K562 (cell line): ENCODE results near the gene CELSR2. TPM values are rescaled to one million over a fixed set of nuclear protein-coding genes. Genes with fewer than 3 reads are reported as not detected.

Experiments used
- ATF1 ChIP-seq, 2 experiments: fragments of 450-650 bp in 1 of 2; IDR thresholded peaks; 2 replicates each; pipeline ENCODE4 v1.6.1; 2016; ENCODE audit warnings: missing compliant biosample characterization in 1 of 2, missing genetic modification characterization in 1 of 2
- BHLHE40 ChIP-seq: IDR thresholded peaks from 2 replicates; pipeline ENCODE4 v1.6.1; 2011; ENCODE audit warnings: low read length, improper control_type of control experiment
- FOS ChIP-seq: IDR thresholded peaks from 3 replicates; pipeline ENCODE4 v1.6.1; 2011; ENCODE audit not compliant: insufficient read length; ENCODE audit errors: extremely low read depth
- FOXK2 ChIP-seq, 2 experiments: fragments of 450-650 bp; IDR thresholded peaks in 1 of 2; conservative IDR thresholded peaks in 1 of 2; 2 replicates each; pipeline ENCODE4 v1.6.1; 2016; ENCODE audit warnings: low read depth in 2 of 2, mild to moderate bottlenecking in 1 of 2
- HCFC1 ChIP-seq: IDR thresholded peaks from 2 replicates; pipeline ENCODE4 v1.6.1; 2012; ENCODE audit warnings: low read depth, low read length, improper control_type of control experiment
- ILF3 ChIP-seq: fragments of 450-650 bp; IDR thresholded peaks from 2 replicates; pipeline ENCODE4 v1.6.1; 2018; ENCODE audit warnings: antibody characterized with exemption, mild to moderate bottlenecking, moderate library complexity, borderline replicate concordance
- KLF10 ChIP-seq: fragments of 250-450 bp; sonication (Bioruptor Pico); IDR thresholded peaks from 2 replicates; pipeline ENCODE4 v1.6.1; 2021; ENCODE audit warnings: matching md5 sums
- MAFF ChIP-seq: IDR thresholded peaks from 2 replicates; pipeline ENCODE4 v1.6.1; 2012; ENCODE audit warnings: low read length, improper control_type of control experiment
- NFE2 ChIP-seq: IDR thresholded peaks from 2 replicates; pipeline ENCODE4 v1.6.1; 2014; ENCODE audit warnings: antibody characterized with exemption, low read depth
- PHB ChIP-seq: fragments of 250-450 bp; sonication (Bioruptor Pico); IDR thresholded peaks from 2 replicates; pipeline ENCODE4 v1.5.0; 2021
- PHF21A ChIP-seq: fragments of 450-650 bp; IDR thresholded peaks from 2 replicates; pipeline ENCODE4 v1.6.1; 2017; ENCODE audit warnings: low read depth, borderline replicate concordance
- RBM17 ChIP-seq: fragments of 200-400 bp; formaldehyde crosslinking; IDR thresholded peaks from 2 replicates; pipeline ENCODE4 v1.6.1; 2017; ENCODE audit warnings: low read depth, mild to moderate bottlenecking, low read length, borderline replicate concordance
- RBM34 ChIP-seq: fragments of 200-400 bp; formaldehyde crosslinking; IDR thresholded peaks from 2 replicates; pipeline ENCODE4 v1.6.1; 2018; ENCODE audit warnings: low read length, borderline replicate concordance; ENCODE audit not compliant: insufficient read depth
- RFX5 ChIP-seq: IDR thresholded peaks from 2 replicates; pipeline ENCODE4 v1.6.1; 2011; ENCODE audit warnings: low read depth, mild to moderate bottlenecking, improper control_type of control experiment, low read length
- RHOXF2B ChIP-seq: fragments of 250-450 bp; sonication (Bioruptor Pico); conservative IDR thresholded peaks from 2 replicates; pipeline ENCODE4 v1.5.1; 2021
- TCF7L2 ChIP-seq: fragments of 150-350 bp; IDR thresholded peaks from 2 replicates; pipeline ENCODE4 v1.6.1; 2016; ENCODE audit warnings: low read depth, mild to moderate bottlenecking, low read length, moderate library complexity
- ZBTB17 ChIP-seq: fragments of 450-650 bp; formaldehyde crosslinking; IDR thresholded peaks from 2 replicates; pipeline ENCODE4 v1.4.0; 2020; ENCODE audit warnings: mild to moderate bottlenecking
- ZBTB7A ChIP-seq: IDR thresholded peaks from 2 replicates; pipeline ENCODE4 v1.6.1; 2011; ENCODE audit warnings: low read depth, mild to moderate bottlenecking, low read length, moderate library complexity, borderline replicate concordance; ENCODE audit not compliant: control insufficient read depth
- ZNF212 ChIP-seq: fragments of 450-650 bp; formaldehyde crosslinking; IDR thresholded peaks from 2 replicates; pipeline ENCODE4 v1.4.0; 2020; ENCODE audit warnings: mild to moderate bottlenecking
- ZNF354B ChIP-seq: fragments of 250-450 bp; sonication (Bioruptor Pico); IDR thresholded peaks from 2 replicates; pipeline ENCODE4 v1.4.0; 2020
- ZNF444 ChIP-seq: fragments of 250-450 bp; sonication (Bioruptor Pico); IDR thresholded peaks from 2 replicates; pipeline ENCODE4 v1.4.0; 2020; ENCODE audit warnings: mild to moderate bottlenecking, moderate library complexity
- ZNF655 ChIP-seq: fragments of 250-450 bp; sonication (Bioruptor Pico); IDR thresholded peaks from 2 replicates; pipeline ENCODE4 v1.5.0; 2021
- ZNF668 ChIP-seq: fragments of 250-450 bp; sonication (Bioruptor Pico); IDR thresholded peaks from 2 replicates; pipeline ENCODE4 v1.8.0; 2022; ENCODE audit warnings: mild to moderate bottlenecking, inconsistent platforms
- ZNF707 ChIP-seq: fragments of 250-450 bp; sonication (Bioruptor Pico); conservative IDR thresholded peaks from 2 replicates; pipeline ENCODE4 v1.8.0; 2022; ENCODE audit warnings: inconsistent platforms, mild to moderate bottlenecking, moderate library complexity
- ZNF780A ChIP-seq: fragments of 250-450 bp; sonication (Bioruptor Pico); IDR thresholded peaks from 2 replicates; pipeline ENCODE4 v1.5.0; 2021; ENCODE audit warnings: mild to moderate bottlenecking
- polyA plus RNA-seq, 8 experiments: library from polyadenylated mRNA; depleted of rRNA in 4 of 8; stranded (reverse) in 5 of 8; unstranded in 3 of 8; fragments of >200 nt; fragmentation: Nextera tagmentation in 2 of 8; fragmentation: Illumina TruSeq in 1 of 8; extraction: Ambion mirVana in 2 of 8; extraction: Trizol in 1 of 8; gene quantifications; 2 replicates each; pipeline versions ENCODE4 v1.2.1 to v1.2.3, GENCODE V29; 2011 to 2014; ENCODE audit warnings: inconsistent platforms in 1 of 8, missing spikeins in 1 of 8
- total RNA-seq, 7 experiments: library from RNA; depleted of rRNA in 6 of 7; stranded (reverse); fragments of >200 nt in 6 of 7; fragmentation: Illumina TruSeq in 2 of 7; extraction: Trizol in 2 of 7; gene quantifications; 2 replicates each; pipeline versions ENCODE4 v1.2.1 to v1.2.3, GENCODE V29; 2011 to 2021; ENCODE audit warnings: low replicate concordance in 1 of 7
- TF ChIP-seq, protein P1 (sequence below): fragments of 450-650 bp; formaldehyde crosslinking; IDR thresholded peaks from 2 replicates; pipeline ENCODE4 v1.4.0; 2020; ENCODE audit warnings: mild to moderate bottlenecking, moderate library complexity
- TF ChIP-seq, protein P2 (sequence below): fragments of 450-650 bp; formaldehyde crosslinking; IDR thresholded peaks from 2 replicates; pipeline ENCODE4 v1.4.0; 2020; ENCODE audit warnings: mild to moderate bottlenecking, moderate library complexity

The CELSR2 gene
- total and polyA plus RNA-seq, 9 of the 15 experiments (the other 6 are each of a cell fraction or from before 2014, with no cell fraction given) = 0.31 to 21.9 (median 4.2) TPM

DNA sequence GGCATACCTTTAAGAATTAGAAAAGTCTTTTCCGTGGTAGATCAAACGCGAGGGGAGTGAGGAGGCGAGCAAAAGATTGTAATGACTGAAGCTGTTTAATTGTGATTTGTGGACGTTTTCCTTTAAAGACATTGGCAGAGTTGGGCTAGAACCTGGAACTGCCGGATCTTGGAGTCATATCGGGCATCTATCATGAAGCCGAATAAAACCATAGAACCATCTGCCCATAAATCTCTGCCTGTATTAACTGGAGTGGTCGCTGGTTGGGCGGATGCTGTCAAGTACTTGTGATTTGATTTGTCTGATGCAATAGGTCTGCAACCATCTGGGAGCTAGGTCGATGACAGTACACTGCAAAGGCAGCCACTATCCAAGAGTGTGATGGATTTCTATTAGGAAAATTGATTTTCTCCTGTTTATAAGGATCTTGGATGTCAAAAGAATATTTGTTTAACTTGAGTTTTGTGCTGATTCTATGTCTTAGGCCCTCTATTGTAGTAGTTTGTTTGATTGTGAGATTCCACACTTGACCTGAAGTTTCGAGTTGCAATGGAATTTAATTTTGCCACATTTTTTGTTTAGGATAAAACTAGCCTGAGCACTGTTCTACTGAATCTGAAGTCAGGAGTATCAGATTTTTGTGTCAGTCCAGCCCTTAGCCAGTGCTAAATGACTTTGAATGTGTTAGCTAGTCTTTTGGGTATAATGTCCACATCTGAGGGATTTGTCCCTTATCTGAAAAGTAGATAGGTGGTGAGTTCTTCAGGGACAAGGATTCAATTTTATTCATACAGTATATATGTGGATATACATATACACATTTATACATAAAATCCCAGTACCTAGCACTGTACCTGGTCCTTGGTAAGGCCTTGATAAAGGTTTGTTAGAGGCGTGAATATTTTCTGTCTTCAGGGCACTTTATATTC, 34.4 kb upstream of the CELSR2 start (continued):
- TF ChIP-seq RBM17 (no peak), ZNF707 (0 out of 2 replicates have a peak, but pooled peaks have one; percentile 12), KLF10 (CRISPR knock-in tag) (no peak), NFE2 (0 out of 2 replicates have a peak, but pooled peaks have one; percentile 5), ZNF668 (CRISPR knock-in tag) (no peak), MAFF (no peak), ILF3 (no peak), ZBTB7A (no peak), RHOXF2B (CRISPR knock-in tag) (no peak), RFX5 (no peak), ZNF444 (no peak), ZNF354B (CRISPR knock-in tag) (no peak), HCFC1 (peak; percentile 47), FOXK2 (conservative IDR thresholded peaks at IDR 0.05 in 1 of 2, IDR thresholded peaks at IDR 0.05 in 1 of 2; ENCODE audit: low read depth in 2 of 2) (0 out of 4 replicates have a peak, but pooled peaks of 1 of the 2 experiments have one; percentile 16), ZNF212 (CRISPR knock-in tag) (no peak), PHB (no peak), TCF7L2 (no peak), ZNF780A (CRISPR knock-in tag) (0 out of 2 replicates have a peak, but pooled peaks have one; percentile 21), ZNF655 (CRISPR knock-in tag) (no peak), FOS (no peak), ATF1 (CRISPR knock-in tag; IDR thresholded peaks at IDR 0.05) (no peak), ATF1 (tag; IDR thresholded peaks at IDR 0.05) (peak; percentile 65), ZBTB17 (CRISPR knock-in tag) (no peak), BHLHE40 (peak; percentile 46; the same call in 1 of the 2 replicates), PHF21A (peak; percentile 99), RBM34 (no peak)
- TF ChIP-seq, protein P1, sequence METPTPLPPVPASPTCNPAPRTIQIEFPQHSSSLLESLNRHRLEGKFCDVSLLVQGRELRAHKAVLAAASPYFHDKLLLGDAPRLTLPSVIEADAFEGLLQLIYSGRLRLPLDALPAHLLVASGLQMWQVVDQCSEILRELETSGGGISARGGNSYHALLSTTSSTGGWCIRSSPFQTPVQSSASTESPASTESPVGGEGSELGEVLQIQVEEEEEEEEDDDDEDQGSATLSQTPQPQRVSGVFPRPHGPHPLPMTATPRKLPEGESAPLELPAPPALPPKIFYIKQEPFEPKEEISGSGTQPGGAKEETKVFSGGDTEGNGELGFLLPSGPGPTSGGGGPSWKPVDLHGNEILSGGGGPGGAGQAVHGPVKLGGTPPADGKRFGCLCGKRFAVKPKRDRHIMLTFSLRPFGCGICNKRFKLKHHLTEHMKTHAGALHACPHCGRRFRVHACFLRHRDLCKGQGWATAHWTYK = no peak
- TF ChIP-seq, protein P2, sequence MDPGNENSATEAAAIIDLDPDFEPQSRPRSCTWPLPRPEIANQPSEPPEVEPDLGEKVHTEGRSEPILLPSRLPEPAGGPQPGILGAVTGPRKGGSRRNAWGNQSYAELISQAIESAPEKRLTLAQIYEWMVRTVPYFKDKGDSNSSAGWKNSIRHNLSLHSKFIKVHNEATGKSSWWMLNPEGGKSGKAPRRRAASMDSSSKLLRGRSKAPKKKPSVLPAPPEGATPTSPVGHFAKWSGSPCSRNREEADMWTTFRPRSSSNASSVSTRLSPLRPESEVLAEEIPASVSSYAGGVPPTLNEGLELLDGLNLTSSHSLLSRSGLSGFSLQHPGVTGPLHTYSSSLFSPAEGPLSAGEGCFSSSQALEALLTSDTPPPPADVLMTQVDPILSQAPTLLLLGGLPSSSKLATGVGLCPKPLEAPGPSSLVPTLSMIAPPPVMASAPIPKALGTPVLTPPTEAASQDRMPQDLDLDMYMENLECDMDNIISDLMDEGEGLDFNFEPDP (CRISPR knock-in tag) = no peak
